GM18511 (cell line): ENCODE data around the gene EXOC4.

Source experiments
- ATAC-seq: cut with Tn5 transposase; IDR thresholded peaks from one replicate; pipeline ENCODE4 v1.9.1; 2021; ENCODE audit warnings: mild to moderate bottlenecking, moderate library complexity; ENCODE audit not compliant: unreplicated experiment

The EXOC4 gene

DNA sequence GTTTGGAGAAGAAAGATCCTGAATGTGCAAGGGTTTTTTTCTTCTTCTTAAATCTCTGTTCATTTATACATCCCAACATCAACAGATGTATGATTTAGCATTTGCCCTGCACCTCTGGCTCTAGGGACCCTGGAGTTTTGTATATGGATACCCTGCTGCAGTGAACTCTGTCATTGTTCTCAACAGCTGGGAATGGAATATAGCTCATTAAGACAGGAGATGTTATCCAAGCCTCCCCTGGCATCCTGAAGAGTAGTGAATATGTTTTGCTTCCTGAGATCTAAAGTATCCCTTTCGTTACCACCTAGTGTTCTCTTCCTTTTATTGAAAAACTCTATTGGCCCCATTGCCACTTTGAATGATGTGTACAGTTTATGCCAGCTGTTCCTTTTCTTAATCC, 275.9 kb downstream of the EXOC4 start:
- no peak for ATAC-seq

DNA sequence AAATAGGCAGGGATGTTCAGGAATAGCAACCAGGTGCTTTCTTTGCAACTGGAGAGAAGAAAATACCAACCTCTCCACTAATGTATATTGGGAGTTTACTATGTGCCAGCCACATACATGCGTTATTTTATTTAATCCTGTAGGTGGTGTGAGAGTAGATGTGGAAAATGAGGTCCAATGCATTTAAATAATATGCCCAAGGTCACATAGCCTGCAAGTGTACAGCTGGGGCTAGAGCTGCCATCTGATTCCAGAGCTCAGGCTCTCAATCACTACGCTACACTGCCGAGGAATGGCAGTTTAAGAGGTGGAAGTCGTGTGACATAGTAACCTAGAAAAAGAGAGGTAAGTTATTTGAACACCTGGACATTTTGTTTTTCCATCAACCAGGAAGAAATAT, 277.0 kb downstream of the EXOC4 start:
- ATAC-seq, result no peak

DNA sequence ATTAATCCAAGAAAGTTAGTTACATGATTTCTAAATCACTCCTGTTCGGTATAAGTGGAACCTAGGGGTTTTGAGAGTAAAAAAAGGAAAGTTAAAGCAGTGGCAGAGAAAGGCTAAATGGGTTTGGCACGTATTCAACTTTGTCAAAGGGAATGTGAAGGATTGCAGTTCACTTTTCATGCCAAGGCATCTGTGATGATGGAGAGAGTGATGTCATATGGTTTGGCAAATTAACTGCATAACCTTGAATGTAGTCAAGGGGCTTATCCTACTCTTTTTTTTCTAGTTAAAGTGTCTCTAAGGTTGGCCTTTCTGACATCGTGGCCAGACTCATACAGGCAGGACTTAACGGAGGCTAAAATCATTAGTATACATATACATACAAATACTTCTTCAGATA, 277.8 kb downstream of the EXOC4 start:
- no peak for ATAC-seq

GRCh38 chr7:133534816-133535215, 281.9 kb downstream of the EXOC4 start:
- ATAC-seq, result no peak

DNA sequence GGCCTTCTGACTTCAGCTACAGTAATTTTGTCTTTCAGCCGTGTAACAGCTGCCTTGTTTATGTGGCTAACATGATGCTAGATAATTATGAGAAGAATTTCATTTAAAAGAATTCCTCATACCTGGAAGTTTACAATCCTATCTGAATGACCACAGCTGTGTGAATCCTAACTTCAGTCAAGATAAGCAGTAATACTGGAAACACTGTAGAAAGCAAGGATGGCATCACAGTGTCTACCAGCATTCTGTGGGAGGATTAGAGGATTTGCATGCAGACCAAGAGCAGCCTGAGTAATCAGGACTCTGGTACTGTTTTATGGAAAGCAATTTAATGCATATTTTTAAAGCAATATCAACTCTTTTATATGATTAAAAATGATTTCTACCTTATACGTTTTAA, 282.4 kb downstream of the EXOC4 start:
- ATAC-seq, result no peak

- ATAC-seq, result no peak
Measured at GRCh38 chr7:133536450-133536849, 283.6 kb downstream of the EXOC4 start.

GRCh38 chr7:133539016-133539415, 286.1 kb downstream of the EXOC4 start:
- ATAC-seq, result no peak

- ATAC-seq, result no peak
Measured at GRCh38 chr7:133540096-133540860, 287.4 kb downstream of the EXOC4 start.

GRCh38 chr7:133542209-133542780, 289.4 kb downstream of the EXOC4 start:
- ATAC-seq, result no peak

DNA sequence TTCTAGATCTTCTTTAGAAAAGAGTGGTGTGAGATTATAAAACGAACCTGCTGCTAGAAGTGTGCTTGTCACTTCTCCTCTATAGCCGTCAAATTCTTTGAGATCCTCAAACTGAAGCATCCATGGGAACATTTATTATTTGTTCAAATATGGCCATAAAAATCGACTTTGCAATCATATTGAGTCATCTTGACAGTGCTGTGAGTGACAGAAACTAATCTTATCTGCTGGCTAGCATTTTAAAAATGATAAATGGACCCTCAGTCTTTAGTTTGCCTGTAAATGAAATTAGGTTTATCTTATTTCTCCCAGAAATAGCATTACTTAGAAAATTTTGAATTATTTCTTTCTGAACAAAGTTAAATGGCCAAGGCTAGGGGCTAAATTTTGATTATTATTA, 290.8 kb downstream of the EXOC4 start:
- ATAC-seq, result no peak

DNA sequence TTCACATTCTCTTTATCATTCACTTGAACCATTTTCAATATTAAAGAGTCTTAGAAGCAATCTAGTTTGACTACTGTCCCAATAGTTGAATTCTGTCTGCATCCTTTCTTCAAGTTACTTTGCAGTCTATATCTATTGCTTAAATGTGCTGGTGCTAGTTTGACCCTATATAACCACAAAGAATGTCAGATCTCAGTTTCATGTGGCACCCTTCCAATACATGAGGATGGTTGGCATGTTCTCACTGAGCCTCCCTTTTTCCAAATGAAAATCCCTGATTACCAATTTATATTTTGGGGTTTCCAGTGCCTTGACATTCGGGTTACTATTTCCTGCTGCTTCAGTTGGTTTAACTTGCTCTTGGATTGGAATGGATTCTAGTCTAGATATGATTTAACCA, 292.7 kb downstream of the EXOC4 start:
- no peak for ATAC-seq

GRCh38 chr7:133547981-133548380, 295.1 kb downstream of the EXOC4 start:
- ATAC-seq, result no peak

DNA sequence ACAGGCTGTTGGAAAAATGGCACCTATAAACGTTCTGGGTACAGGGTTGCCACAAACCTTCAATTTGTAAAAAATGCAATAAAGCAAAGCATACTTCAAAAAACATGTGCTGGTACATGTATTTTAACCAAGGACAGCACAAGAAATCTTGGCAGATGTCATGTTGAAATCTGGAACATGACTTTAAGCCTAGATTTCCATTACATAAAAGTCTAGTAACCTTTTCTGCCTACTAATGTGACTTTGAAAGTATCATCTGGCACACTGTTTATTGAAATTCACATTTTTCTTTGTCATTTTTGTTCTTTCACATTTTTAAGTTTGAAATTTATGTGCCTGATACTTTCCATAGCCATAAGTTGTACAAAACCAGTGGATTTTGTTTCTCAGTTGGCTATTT, 296.8 kb downstream of the EXOC4 start:
- no peak for ATAC-seq

- ATAC-seq, result no peak
Measured at GRCh38 chr7:133550145-133550544, 297.3 kb downstream of the EXOC4 start.

- ATAC-seq, result no peak
Measured at GRCh38 chr7:133550811-133551210, 297.9 kb downstream of the EXOC4 start.

DNA sequence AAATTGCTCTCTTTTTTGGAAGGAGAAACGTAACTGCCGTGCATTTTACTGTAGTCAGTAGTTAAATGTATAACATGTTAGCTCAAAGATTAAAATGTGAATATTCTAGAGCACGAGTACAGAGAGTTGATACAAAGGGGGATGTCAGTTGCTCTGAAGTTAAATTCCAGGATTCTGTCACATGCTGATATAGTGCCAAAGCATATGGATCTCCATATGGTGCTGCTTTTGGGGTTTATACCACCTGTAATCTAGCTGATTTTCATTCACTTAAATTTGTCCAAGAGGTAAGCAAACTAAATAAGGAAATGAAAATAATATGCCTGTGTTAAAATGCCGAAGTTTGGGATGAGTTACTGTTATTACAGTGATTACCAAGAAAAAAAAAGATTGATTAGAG, 298.6 kb downstream of the EXOC4 start:
- no peak for ATAC-seq

DNA sequence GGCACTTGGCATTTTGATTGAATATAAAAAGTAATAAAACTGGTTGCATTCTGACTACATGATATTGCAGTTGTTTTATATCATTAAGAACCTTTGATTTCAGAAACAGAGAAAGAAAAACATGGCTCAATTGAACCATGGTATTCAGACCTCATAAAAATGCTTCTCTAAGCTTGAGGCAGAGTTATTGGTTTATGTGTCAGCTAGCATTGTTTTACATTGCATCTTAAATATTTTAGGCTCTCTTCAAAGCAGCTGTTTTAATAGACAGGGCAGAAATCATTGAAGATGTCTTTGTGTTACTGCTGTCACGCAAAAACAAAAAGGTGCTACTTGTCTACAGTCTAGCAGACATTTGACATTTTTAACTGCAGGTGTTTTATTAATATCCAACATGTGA, 299.2 kb downstream of the EXOC4 start:
- no peak for ATAC-seq

GRCh38 chr7:133554330-133554729, 301.5 kb downstream of the EXOC4 start:
- no peak for ATAC-seq

- no peak for ATAC-seq
Measured at GRCh38 chr7:133556048-133556447, 303.2 kb downstream of the EXOC4 start.

DNA sequence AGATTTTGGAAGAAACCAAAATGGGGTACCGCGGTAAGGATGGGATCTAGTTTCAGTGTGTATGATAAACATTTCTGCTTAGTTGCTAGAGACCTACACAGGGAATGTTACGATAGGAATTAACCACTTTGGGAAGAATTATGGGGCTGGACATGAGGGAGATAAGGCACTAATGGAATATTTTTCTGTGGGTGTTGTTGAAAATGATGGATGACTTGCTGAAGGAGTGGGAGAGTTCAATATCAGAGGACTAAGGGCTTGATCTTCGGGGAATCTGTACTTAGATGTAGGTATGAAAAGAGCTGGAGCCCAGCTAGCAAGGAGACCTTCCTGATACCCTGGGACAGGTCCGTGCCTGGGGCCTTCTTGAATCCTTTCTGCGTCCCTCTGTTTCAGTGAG, 303.7 kb downstream of the EXOC4 start:
- no peak for ATAC-seq

GRCh38 chr7:133560900-133561299, 308.0 kb downstream of the EXOC4 start:
- no peak for ATAC-seq

GRCh38 chr7:133561396-133561795, 308.5 kb downstream of the EXOC4 start:
- ATAC-seq, result no peak

DNA sequence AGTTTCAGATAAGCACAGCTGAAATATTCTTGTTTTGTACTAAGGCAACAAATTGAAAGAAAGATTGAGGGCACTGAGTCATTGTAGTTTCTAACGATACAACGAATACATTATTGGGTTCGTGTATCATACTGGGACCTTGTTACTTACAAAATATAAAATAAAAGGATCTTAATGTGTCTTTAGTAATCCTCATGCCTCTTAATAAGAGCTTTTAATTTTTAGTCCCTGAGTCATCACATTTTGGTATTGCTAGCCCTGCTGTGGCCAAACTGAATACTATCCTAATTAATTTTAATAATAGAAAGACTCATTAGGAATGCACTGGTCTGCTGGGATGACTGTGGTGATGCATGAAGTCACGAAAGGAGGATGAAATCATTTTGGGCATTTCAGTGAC, 309.7 kb downstream of the EXOC4 start:
- no peak for ATAC-seq
